Urinary bladder (tissue), 4 donors: ENCODE results near the gene MYL10. TPM values are rescaled to one million over a fixed set of nuclear protein-coding genes. Genes with fewer than 3 reads are reported as not detected.

Experiments
- DNase-seq: peaks from one replicate; pipeline ENCODE4 v3.0.0-alpha.2; 2015; ENCODE audit errors: extremely low spot score
- H3K27ac ChIP-seq: one replicate; pipeline ENCODE4 v1.5.1; 2013; ENCODE audit warnings: low read depth, mild to moderate bottlenecking, moderate library complexity
- H3K36me3 ChIP-seq: one replicate; pipeline ENCODE4 v1.6.1; 2013; ENCODE audit warnings: mild to moderate bottlenecking, moderate library complexity; ENCODE audit not compliant: insufficient read depth
- H3K4me1 ChIP-seq: one replicate; pipeline ENCODE4 v1.6.1; 2013; ENCODE audit warnings: mild to moderate bottlenecking, moderate library complexity; ENCODE audit not compliant: insufficient read depth
- H3K4me3 ChIP-seq: one replicate; pipeline ENCODE4 v1.5.1; 2013; ENCODE audit warnings: low read depth, low read length
- WGBS: extraction: QIAGEN DNeasy Blood & Tissue Kit; methylation state at CpG from one replicate; pipeline ENCODE4 v1.1.7; 2013; 5-methylcytosine and 5-hydroxymethylcytosine counted together
- polyA plus RNA-seq: library from polyadenylated mRNA; stranded (reverse); fragments of 200-250 nt; gene quantifications from one replicate; pipeline ENCODE4 v1.2.3, GENCODE V29; 2013
- total RNA-seq: library from RNA; depleted of rRNA; stranded (reverse); fragments of >200 nt; gene quantifications from one replicate; pipeline ENCODE4 v1.2.3, GENCODE V29; 2014
- donor health status: healthy with polysubstance abuse.
- donor health status: healthy.

MYL10 gene
- 0.63 TPM for total RNA-seq
- 0.38 TPM for polyA plus RNA-seq

GRCh38 chr7:101629171-101629570 is at the start of gene MYL10:
TSS of gene MYL10 (minus strand) at chr7:101629296. CDS start at chr7:101629118, 178 bp downstream.
- Histone ChIP-seq H3K4me1 (no peaks in the 10 kb centered on the region), H3K36me3 (no peaks in the 10 kb centered on the region), H3K27ac (peak within 1 kb of the TSS; percentile 26), H3K4me3 (no peak within 1 kb of the TSS)
- DNase-seq, result no peak
- 91% methylated on average over 8 of the region's 8 CpGs for WGBS

DNA sequence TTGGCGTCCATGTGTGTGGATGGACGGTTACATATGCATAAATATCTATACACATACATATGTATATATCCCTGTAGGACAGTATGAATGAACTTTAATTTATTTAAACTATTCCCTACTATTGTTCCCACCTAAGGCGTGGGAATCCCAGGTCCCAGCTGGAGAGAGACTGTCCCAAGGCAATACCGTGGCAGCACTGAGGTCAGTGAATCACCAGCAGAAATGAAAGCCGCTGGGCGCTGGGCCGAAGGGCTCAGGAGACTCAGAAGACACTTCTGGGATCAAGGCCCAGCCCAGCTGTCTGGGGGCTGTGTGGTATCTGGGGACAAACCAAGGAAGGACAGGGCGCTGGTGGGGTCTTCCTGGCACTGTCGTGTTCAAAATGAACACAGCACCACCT is 49.6 kb upstream of the MYL10 start:
- Histone ChIP-seq H3K4me1 (no peaks in the 10 kb centered on the region), H3K4me3 (no peak overlapping the region), H3K27ac (peak overlapping the region; percentile 57), H3K36me3 (no peaks in the 10 kb centered on the region)
- whole genome bisulfite sequencing, result 83% methylated on average over 9 of the region's 9 CpGs
- no peak for DNase-seq

DNA sequence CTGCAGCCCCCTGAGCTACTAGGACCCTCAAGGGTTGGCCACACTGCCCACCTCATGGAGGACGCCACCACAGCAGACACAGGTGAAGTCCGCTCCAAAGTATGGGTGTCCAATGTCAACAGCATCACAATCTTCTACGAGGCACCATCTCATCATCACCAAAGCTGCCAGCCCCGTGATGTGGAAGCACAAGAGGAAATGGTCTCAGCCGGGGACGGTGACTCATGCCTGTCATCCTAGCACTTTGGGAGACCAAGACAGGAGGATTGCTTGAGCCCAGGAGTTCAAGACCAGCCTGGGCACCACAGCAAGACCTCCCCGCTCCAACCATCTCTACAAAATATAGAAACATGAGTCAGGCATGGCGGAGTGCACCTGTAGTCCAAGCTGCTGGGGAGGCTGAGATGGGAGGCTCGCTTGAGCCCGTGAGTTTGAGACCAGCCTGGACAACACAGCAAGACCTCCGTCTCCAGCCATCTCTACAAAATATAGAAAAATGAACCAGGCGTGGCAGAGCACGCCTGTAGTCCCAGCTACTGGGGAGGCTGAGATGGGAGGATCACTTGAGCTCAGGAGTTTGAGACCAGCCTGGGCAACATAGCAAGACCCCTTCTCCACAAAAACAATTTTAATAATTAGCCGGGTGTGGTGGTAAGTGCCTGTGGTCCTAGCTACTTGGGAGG is 48.8 kb upstream of the MYL10 start:
- DNase-seq, result no peak
- Histone ChIP-seq H3K4me1 (no peaks in the 10 kb centered on the region), H3K27ac (no peak overlapping the region), H3K36me3 (no peaks in the 10 kb centered on the region), H3K4me3 (no peak overlapping the region)
- WGBS, result 89% methylated on average over 14 of the region's 14 CpGs

GRCh38 chr7:101677391-101677790 is 48.3 kb upstream of the MYL10 start:
- 75% methylated on average over 10 of the region's 10 CpGs for WGBS
- Histone ChIP-seq H3K4me3 (no peak overlapping the region), H3K36me3 (no peaks in the 10 kb centered on the region), H3K4me1 (no peaks in the 10 kb centered on the region), H3K27ac (no peak overlapping the region)
- no peak for DNase-seq

- 75% methylated on average over 6 of the region's 6 CpGs for WGBS
- DNase-seq, result no peak
- Histone ChIP-seq H3K4me1 (no peaks in the 10 kb centered on the region), H3K4me3 (no peak overlapping the region), H3K36me3 (no peaks in the 10 kb centered on the region), H3K27ac (no peak overlapping the region)
These were observed 47.9 kb upstream of the MYL10 start for GRCh38 chr7:101676956-101677355.

DNA sequence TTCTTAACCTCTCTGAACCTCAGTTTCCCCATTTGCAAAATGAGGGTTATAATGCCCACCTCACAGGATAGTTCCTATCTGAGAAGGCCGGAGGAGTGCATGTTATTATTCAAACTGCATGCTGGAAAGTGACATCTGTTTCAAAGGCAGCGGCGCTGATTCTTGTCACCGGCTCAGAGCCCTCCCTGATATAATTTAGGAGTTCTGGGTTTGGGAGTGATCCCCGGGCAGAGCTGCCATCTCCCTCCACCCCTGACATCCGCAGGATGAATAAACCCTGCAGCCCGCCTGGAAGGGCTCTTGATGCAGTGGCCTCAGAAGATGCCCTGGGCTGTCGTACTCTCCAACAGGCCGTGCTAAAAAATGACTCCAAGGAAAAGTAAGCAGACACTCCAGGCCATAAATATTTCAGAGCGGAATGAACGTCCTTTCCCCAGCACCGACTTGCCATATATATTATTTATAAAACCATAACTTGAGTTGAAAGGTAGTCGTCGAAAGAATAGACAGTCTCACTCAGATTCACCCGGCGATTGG is 47.0 kb upstream of the MYL10 start:
- 78% methylated on average over 16 of the region's 16 CpGs for WGBS
- H3K36me3 ChIP-seq, result no peaks in the 10 kb centered on the region
- no peaks in the 10 kb centered on the region for H3K4me1 ChIP-seq
- no peak overlapping the region for H3K4me3 ChIP-seq
- no peak overlapping the region for H3K27ac ChIP-seq
- DNase-seq, result no peak

- no peak overlapping the region for H3K4me3 ChIP-seq
- no peaks in the 10 kb centered on the region for H3K36me3 ChIP-seq
- no peak overlapping the region for H3K27ac ChIP-seq
- no peaks in the 10 kb centered on the region for H3K4me1 ChIP-seq
- no peak for DNase-seq
- 89% methylated on average over 3 of the region's 3 CpGs for WGBS
These were observed 45.3 kb upstream of the MYL10 start for GRCh38 chr7:101674439-101674838.

GRCh38 chr7:101673951-101674350 is 44.9 kb upstream of the MYL10 start:
- WGBS, result 95% methylated on average over 5 of the region's 5 CpGs
- no peak for DNase-seq

GRCh38 chr7:101673315-101673714 is 44.2 kb upstream of the MYL10 start:
- no peaks in the 10 kb centered on the region for H3K36me3 ChIP-seq
- no peak overlapping the region for H3K4me3 ChIP-seq
- no peak for DNase-seq
- H3K27ac ChIP-seq, result no peak overlapping the region
- H3K4me1 ChIP-seq, result no peaks in the 10 kb centered on the region

More at GRCh38 chr7:101673951-101674350, 44.9 kb upstream of the MYL10 start:
- no peaks in the 10 kb centered on the region for H3K36me3 ChIP-seq
- H3K4me3 ChIP-seq, result no peak overlapping the region
- H3K4me1 ChIP-seq, result no peaks in the 10 kb centered on the region
- H3K27ac ChIP-seq, result no peak overlapping the region

- no peak for DNase-seq
- no peak overlapping the region for H3K4me3 ChIP-seq
These were observed 42.6 kb upstream of the MYL10 start for GRCh38 chr7:101671371-101672356.

GRCh38 chr7:101669307-101669706 is 40.2 kb upstream of the MYL10 start:
- H3K4me3 ChIP-seq, result no peak overlapping the region
- WGBS, result 90% methylated on average over 1 of the region's 1 CpG
- H3K4me1 ChIP-seq, result no peaks in the 10 kb centered on the region
- H3K27ac ChIP-seq, result no peak overlapping the region
- no peak for DNase-seq
- no peaks in the 10 kb centered on the region for H3K36me3 ChIP-seq

More at GRCh38 chr7:101671371-101672356, 42.6 kb upstream of the MYL10 start:
- Histone ChIP-seq H3K4me1 (no peaks in the 10 kb centered on the region), H3K27ac (no peak overlapping the region), H3K36me3 (no peaks in the 10 kb centered on the region)
- 74% methylated on average over 12 of the region's 12 CpGs for WGBS

DNA sequence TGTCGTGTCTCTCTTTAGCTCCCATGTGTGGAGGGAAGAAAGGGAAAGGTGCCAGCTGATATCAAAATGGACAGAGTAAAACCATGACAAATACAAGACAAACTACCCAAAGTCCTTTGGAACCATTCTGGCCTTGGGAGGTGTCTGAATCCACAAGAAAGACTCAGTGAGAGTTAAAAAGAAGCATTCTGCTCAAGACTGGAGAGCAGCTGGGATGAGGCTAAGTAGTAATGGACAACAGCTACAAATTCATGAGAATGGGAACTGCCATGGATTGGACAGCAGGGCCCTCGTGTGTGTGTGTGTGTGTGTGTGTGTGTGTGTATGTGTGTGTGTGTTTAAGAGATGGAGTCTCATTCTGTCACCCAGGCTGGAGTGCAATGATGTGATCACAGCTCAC is 39.6 kb upstream of the MYL10 start:
- Histone ChIP-seq H3K27ac (no peak overlapping the region), H3K4me1 (no peaks in the 10 kb centered on the region), H3K36me3 (no peaks in the 10 kb centered on the region), H3K4me3 (no peak overlapping the region)
- DNase-seq, result no peak
- 96% methylated on average over 2 of the region's 2 CpGs for WGBS

DNA sequence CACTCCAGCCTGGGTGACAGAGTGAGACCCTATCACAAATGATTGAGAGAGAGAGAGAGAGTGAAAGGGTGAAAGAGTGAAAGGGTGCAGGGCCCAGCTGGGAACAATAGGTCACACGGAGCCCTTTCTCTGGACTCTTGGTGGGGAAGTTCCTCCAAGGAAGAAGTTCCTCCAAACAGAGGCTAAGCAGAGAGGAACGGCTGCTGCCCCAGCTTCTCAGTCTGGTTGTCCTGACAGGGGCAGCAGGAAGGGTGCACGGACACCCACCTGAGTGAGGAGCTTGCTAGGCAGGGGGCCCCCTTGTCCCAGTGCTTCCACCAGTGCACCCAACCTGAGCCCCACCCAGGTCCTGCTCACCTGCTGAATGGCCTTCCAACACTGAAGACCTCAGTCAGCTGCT is 38.8 kb upstream of the MYL10 start:
- DNase-seq, result no peak
- Histone ChIP-seq H3K27ac (no peak overlapping the region), H3K36me3 (no peaks in the 10 kb centered on the region), H3K4me3 (no peak overlapping the region), H3K4me1 (no peaks in the 10 kb centered on the region)
- WGBS, result 72% methylated on average over 3 of the region's 3 CpGs

DNA sequence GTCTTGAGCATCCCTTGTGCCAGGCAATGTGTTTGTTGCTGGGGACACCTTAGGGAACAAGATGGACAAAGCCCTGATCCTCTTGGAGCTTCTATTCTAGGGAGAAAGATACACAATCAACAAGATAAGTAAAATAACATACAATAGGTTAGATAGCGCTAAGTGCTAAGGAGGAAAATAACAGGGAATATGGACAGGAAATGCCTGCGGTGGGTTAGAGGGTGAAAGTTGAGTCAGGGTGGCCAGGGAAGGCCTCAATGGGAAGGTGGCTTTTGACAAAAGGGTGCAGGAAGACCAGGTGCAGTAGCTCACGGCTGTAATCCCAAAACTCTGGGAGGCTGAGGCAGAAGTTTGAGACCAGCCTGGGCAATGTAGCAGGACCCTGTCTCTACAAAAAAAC is 38.3 kb upstream of the MYL10 start:
- H3K4me3 ChIP-seq, result no peak overlapping the region
- WGBS, result 84% methylated on average over 3 of the region's 3 CpGs
- no peak overlapping the region for H3K27ac ChIP-seq
- no peaks in the 10 kb centered on the region for H3K4me1 ChIP-seq
- no peaks in the 10 kb centered on the region for H3K36me3 ChIP-seq
- DNase-seq, result no peak
